ENCODE measurements around the gene CDK10. TPM values are rescaled to one million over a fixed set of nuclear protein-coding genes. Genes with fewer than 3 reads are reported as not detected.
"Not testable (repeated sequence)": the region's sequence is repeated elsewhere in the genome, so short reads cannot be mapped to it uniquely, and the experiment has no call there.

CDK10 gene
- total RNA-seq, 1 experiment from 2014 or later, result 106 TPM

- Mint-ChIP-seq H3K27me3 (ENCODE audit: unreplicated experiment) (no peaks in the 10 kb centered on the region), H3K4me3 (ENCODE audit: low read depth, unreplicated experiment) (no peak overlapping the region), H3K9me3 (ENCODE audit: low read depth, unreplicated experiment) (no peaks in the 10 kb centered on the region), H3K27ac (ENCODE audit: unreplicated experiment) (no peak overlapping the region), H3K4me1 (ENCODE audit: low read depth, unreplicated experiment) (peaks cover 10% of the 10 kb centered on the region), H3K36me3 (ENCODE audit: insufficient read depth, unreplicated experiment) (peaks cover 84% of the 10 kb centered on the region)
- TF ChIP-seq CTCF (IDR thresholded peaks at IDR 0.05; ENCODE audit: unreplicated experiment), result no peak
- CTCF ChIA-PET, result interaction anchor here (0.6 kb wide), 1 partner anchor 23 kb away, joined by 3 read pairs; no protein-coding TSS in a partner anchor
- no TSS peak for BruUV-seq (replicated peaks)
- no peak for DNase-seq
- intact Hi-C loops (cut with micrococcal nuclease; ENCODE audit: unreplicated experiment), result no loop called here
Observed at GRCh38 chr16:89691986-89692569, 5.6 kb downstream of the CDK10 start.

- intact Hi-C loops (cut with micrococcal nuclease; ENCODE audit: unreplicated experiment), result no loop called here
- Mint-ChIP-seq H3K4me3 (ENCODE audit: low read depth, unreplicated experiment) (no peak overlapping the region), H3K27ac (ENCODE audit: unreplicated experiment) (peak overlapping the region; percentile 27), H3K36me3 (ENCODE audit: insufficient read depth, unreplicated experiment) (peaks cover 84% of the 10 kb centered on the region), H3K27me3 (ENCODE audit: unreplicated experiment) (no peaks in the 10 kb centered on the region), H3K4me1 (ENCODE audit: low read depth, unreplicated experiment) (no peaks in the 10 kb centered on the region), H3K9me3 (ENCODE audit: low read depth, unreplicated experiment) (no peaks in the 10 kb centered on the region)
- DNase-seq, result no peak
- TF ChIP-seq CTCF (IDR thresholded peaks at IDR 0.05; ENCODE audit: unreplicated experiment), result no peak
- CTCF ChIA-PET, result no interaction called here
- no TSS peak for BruUV-seq (replicated peaks)
Observed at GRCh38 chr16:89693289-89693731, 6.8 kb downstream of the CDK10 start.

GRCh38 chr16:89693931-89694783 is 7.7 kb downstream of the CDK10 start:
- TF ChIP-seq CTCF (IDR thresholded peaks at IDR 0.05; ENCODE audit: unreplicated experiment), result no peak
- intact Hi-C loops (cut with micrococcal nuclease; ENCODE audit: unreplicated experiment), result no loop called here
- BruUV-seq (replicated peaks), result no TSS peak
- Mint-ChIP-seq H3K4me1 (ENCODE audit: low read depth, unreplicated experiment) (no peaks in the 10 kb centered on the region), H3K4me3 (ENCODE audit: low read depth, unreplicated experiment) (no peak overlapping the region), H3K27ac (ENCODE audit: unreplicated experiment) (peak overlapping the region; percentile 27), H3K27me3 (ENCODE audit: unreplicated experiment) (no peaks in the 10 kb centered on the region), H3K36me3 (ENCODE audit: insufficient read depth, unreplicated experiment) (peaks cover 91% of the 10 kb centered on the region), H3K9me3 (ENCODE audit: low read depth, unreplicated experiment) (no peaks in the 10 kb centered on the region)
- CTCF ChIA-PET, result interaction anchor here (0.8 kb wide), 1 partner anchor 17 kb away, joined by 3 read pairs; no protein-coding TSS in a partner anchor
- DNase-seq, result no peak

- H3K27ac Mint-ChIP-seq (ENCODE audit: unreplicated experiment), result peak overlapping the region; percentile 68
Observed at GRCh38 chr16:89694784-89695085, 8.2 kb downstream of the CDK10 start.

More at GRCh38 chr16:89694784-89695085, 8.2 kb downstream of the CDK10 start:
- H3K4me3 Mint-ChIP-seq (ENCODE audit: low read depth, unreplicated experiment); DNase-seq; BruUV-seq (replicated peaks); H3K9me3 Mint-ChIP-seq (ENCODE audit: low read depth, unreplicated experiment); intact Hi-C loops (cut with micrococcal nuclease; ENCODE audit: unreplicated experiment); H3K4me1 Mint-ChIP-seq (ENCODE audit: low read depth, unreplicated experiment); H3K27me3 Mint-ChIP-seq (ENCODE audit: unreplicated experiment): not testable (repeated sequence)
- CTCF ChIA-PET, result interaction anchor here (0.8 kb wide), 1 partner anchor 16 kb away, joined by 3 read pairs; no protein-coding TSS in a partner anchor
- H3K36me3 Mint-ChIP-seq (ENCODE audit: insufficient read depth, unreplicated experiment), result peaks cover 93% of the 10 kb centered on the region

Data from Calu3 (cell line).